Measurements from ENCODE around the gene KRTAP4-12. TPM values are rescaled to one million over a fixed set of nuclear protein-coding genes. Genes with fewer than 3 reads are reported as not detected.

Gene KRTAP4-12
- total and polyA plus RNA-seq, 12 donors: not detected

- DNase-seq: no peak
- Histone ChIP-seq H3K27ac (no peak overlapping the region), H3K36me3 (no peaks in the 10 kb centered on the region), H3K9me3 (peaks cover 0 to 14% (median 4%) of the 10 kb centered on the region in 11 donors), H3K27me3 (peaks cover 0 to 11% (median 3%) of the 10 kb centered on the region in 7 donors), H3K4me1 (no peaks in the 10 kb centered on the region), H3K4me3 (no peak overlapping the region)
- 70 to 72% methylated on average over 2 of the region's 2 CpGs for WGBS, 2 donors
- TF ChIP-seq CTCF (IDR thresholded peaks at IDR 0.05): no peak
- intact Hi-C loops (cut with DNase I): no loop called here
- ATAC-seq: no peak
Observed at GRCh38 chr17:41133880-41134735, 10.1 kb upstream of the KRTAP4-12 start.

- Histone ChIP-seq H3K9me3 (peaks cover 0 to 8% (median 3%) of the 10 kb centered on the region in 11 donors), H3K4me3 (no peak overlapping the region), H3K27me3 (peaks cover 0 to 14% (median 3%) of the 10 kb centered on the region in 7 donors), H3K4me1 (no peaks in the 10 kb centered on the region), H3K36me3 (no peaks in the 10 kb centered on the region), H3K27ac (no peak overlapping the region)
- WGBS, 2 donors: 85% methylated on average over 3 of the region's 3 CpGs
- DNase-seq: no peak
- ATAC-seq: no peak
- TF ChIP-seq CTCF (IDR thresholded peaks at IDR 0.05): no peak
- intact Hi-C loops (cut with DNase I): no loop called here
Observed at GRCh38 chr17:41131979-41132378, 8.0 kb upstream of the KRTAP4-12 start.

GRCh38 chr17:41127371-41127770, 3.4 kb upstream of the KRTAP4-12 start:
- H3K27ac ChIP-seq: no peak overlapping the region
- WGBS, 2 donors: 53 to 61% methylated on average over 1 of the region's 1 CpG
- H3K27me3 ChIP-seq: peaks cover 0 to 22% (median under 1%) of the 10 kb centered on the region in 7 donors
- no peak for ATAC-seq
- no peaks in the 10 kb centered on the region for H3K36me3 ChIP-seq
- no peak for DNase-seq
- no peaks in the 10 kb centered on the region for H3K4me1 ChIP-seq
- intact Hi-C loops (cut with DNase I): loop anchor here in 1 of 10 donors (10.0 kb wide), 1 partner anchor 57 kb away; the partner anchor contains the start of genes KRTAP4-1 and KRTAP9-1
- no peak for TF ChIP-seq CTCF (IDR thresholded peaks at IDR 0.05)
- peaks cover 0 to 6% (median 0%) of the 10 kb centered on the region in 11 donors for H3K9me3 ChIP-seq
- H3K4me3 ChIP-seq: no peak overlapping the region

- no peaks in the 10 kb centered on the region for H3K4me1 ChIP-seq
- no peaks in the 10 kb centered on the region for H3K36me3 ChIP-seq
- H3K27me3 ChIP-seq: peaks cover 0 to 18% (median 4%) of the 10 kb centered on the region in 7 donors
- H3K9me3 ChIP-seq: peaks cover 0 to 6% (median 0%) of the 10 kb centered on the region in 11 donors
- no peak overlapping the region for H3K27ac ChIP-seq
- 86 to 87% methylated on average over 3 of the region's 3 CpGs for WGBS, 2 donors
- no peak overlapping the region for H3K4me3 ChIP-seq
- no peak for DNase-seq
- no peak for TF ChIP-seq CTCF (IDR thresholded peaks at IDR 0.05)
- intact Hi-C loops (cut with DNase I): loop anchor here in 1 of 10 donors (10.0 kb wide), 1 partner anchor 58 kb away; the partner anchor contains the start of genes KRTAP4-1 and KRTAP9-1
- ATAC-seq: no peak
Observed at GRCh38 chr17:41126412-41126811, 2.4 kb upstream of the KRTAP4-12 start.
